ENCODE results near the gene KCNMA1.

DNA sequence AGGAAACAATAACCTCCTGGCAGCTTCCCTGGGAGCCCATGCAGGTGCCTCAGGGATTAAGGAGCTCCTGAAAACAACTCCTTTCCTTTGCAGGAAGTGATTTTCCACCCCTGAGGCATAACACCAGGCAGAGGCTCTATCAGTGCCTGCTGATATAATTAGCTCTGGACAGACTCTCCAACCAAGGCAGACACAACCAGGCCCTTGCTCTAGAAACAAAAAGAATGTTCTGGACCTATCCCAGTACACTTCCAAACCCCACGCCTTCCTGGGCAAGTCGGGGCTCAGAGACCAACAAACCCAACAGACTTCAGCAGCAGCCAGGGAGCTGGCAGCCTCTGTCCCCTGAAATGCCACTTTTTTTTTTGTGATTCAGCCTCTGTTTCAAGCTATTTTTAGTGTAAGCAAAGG, 247.1 kb downstream of the KCNMA1 start:
- TF ChIP-seq GATA3 (IDR thresholded peaks at IDR 0.05; ENCODE audit: low read depth, low read length) (no peak), GATA2 (IDR thresholded peaks at IDR 0.05; ENCODE audit: low read depth, low read length) (0 out of 2 replicates have a peak, but pooled peaks have one; percentile 19)

All from SH-SY5Y (cell line).